ENCODE results near the gene LIMCH1.

- no peak for TF ChIP-seq CTCF (IDR thresholded peaks at IDR 0.05 in 8 of 11, conservative IDR thresholded peaks at IDR 0.05 in 3 of 11)
- TF ChIP-seq POLR2A (IDR thresholded peaks at IDR 0.05) = no peak
Observed at GRCh38 chr4:41611124-41611838, 73.3 kb downstream of the LIMCH1 start.
